H9 (cell line): ENCODE measurements around the gene PRRX1. TPM values are rescaled to one million over a fixed set of nuclear protein-coding genes. Genes with fewer than 3 reads are reported as not detected.

Experiments used
- DNase-seq: peaks from one replicate; pipeline ENCODE4 v3.0.0-alpha.2; 2017
- H2AFZ ChIP-seq: one replicate; pipeline ENCODE4 v1.6.1; 2013; ENCODE audit warnings: mild to moderate bottlenecking, low read length, control low read depth, moderate library complexity
- H2AK5ac ChIP-seq: 2 replicates; pipeline ENCODE4 v1.6.1; 2013; ENCODE audit warnings: low read length, control low read depth, mixed read lengths; ENCODE audit not compliant: insufficient read length
- H2BK120ac ChIP-seq: one replicate; pipeline ENCODE4 v1.6.1; 2013; ENCODE audit warnings: low read depth, mild to moderate bottlenecking, low read length, control low read depth, inconsistent platforms; ENCODE audit not compliant: poor library complexity, severe bottlenecking
- H2BK12ac ChIP-seq: 2 replicates; pipeline ENCODE4 v1.6.1; 2013; ENCODE audit warnings: low read length, control low read depth, mixed read lengths, low read depth; ENCODE audit not compliant: insufficient read length
- H2BK15ac ChIP-seq: 2 replicates; pipeline ENCODE4 v1.6.1; 2013; ENCODE audit warnings: low read depth, low read length, control low read depth
- H2BK20ac ChIP-seq: one replicate; pipeline ENCODE4 v1.6.1; 2013; ENCODE audit warnings: low read depth, mild to moderate bottlenecking, low read length, control low read depth, inconsistent platforms; ENCODE audit not compliant: poor library complexity, severe bottlenecking
- H2BK5ac ChIP-seq: 2 replicates; pipeline ENCODE4 v1.6.1; 2013; ENCODE audit warnings: low read length, control low read depth, mixed read lengths; ENCODE audit not compliant: insufficient read length
- H3K14ac ChIP-seq: 2 replicates; pipeline ENCODE4 v1.6.1; 2013; ENCODE audit warnings: low read length, control low read depth; ENCODE audit not compliant: insufficient read depth
- H3K18ac ChIP-seq: 2 replicates; pipeline ENCODE4 v1.6.1; 2013; ENCODE audit warnings: low read depth, mild to moderate bottlenecking, mixed read lengths, low read length, control low read depth; ENCODE audit not compliant: insufficient read length
- H3K23ac ChIP-seq: 2 replicates; pipeline ENCODE4 v1.6.1; 2013; ENCODE audit warnings: low read length, control low read depth, mixed read lengths, low read depth; ENCODE audit not compliant: insufficient read length
- H3K23me2 ChIP-seq: 2 replicates; pipeline ENCODE4 v1.6.1; 2013; ENCODE audit warnings: low read depth, mild to moderate bottlenecking, mixed read lengths, low read length, control low read depth; ENCODE audit not compliant: insufficient read length, poor library complexity, severe bottlenecking
- H3K27ac ChIP-seq: 2 replicates; pipeline ENCODE4 v1.5.1; 2013; ENCODE audit warnings: low read length, control low read depth, mixed read lengths, low read depth; ENCODE audit not compliant: insufficient read length
- H3K27me3 ChIP-seq: 2 replicates; pipeline ENCODE4 v1.6.1; 2013; ENCODE audit warnings: low read length, control low read depth, inconsistent platforms; ENCODE audit not compliant: insufficient read depth
- H3K4ac ChIP-seq: 2 replicates; pipeline ENCODE4 v1.6.1; 2013; ENCODE audit warnings: low read depth, mild to moderate bottlenecking, control low read depth, inconsistent platforms, low read length, moderate library complexity
- H3K4me1 ChIP-seq: 2 replicates; pipeline ENCODE4 v1.6.1; 2013; ENCODE audit warnings: low read length, control low read depth, inconsistent platforms; ENCODE audit not compliant: insufficient read depth
- H3K4me2 ChIP-seq: 2 replicates; pipeline ENCODE4 v1.6.1; 2013; ENCODE audit warnings: low read length, control low read depth, mixed read lengths; ENCODE audit not compliant: insufficient read length, insufficient read depth
- H3K56ac ChIP-seq: 2 replicates; pipeline ENCODE4 v1.6.1; 2013; ENCODE audit warnings: low read depth, mild to moderate bottlenecking, mixed read lengths, low read length, control low read depth; ENCODE audit not compliant: insufficient read length
- H3K79me1 ChIP-seq: 2 replicates; pipeline ENCODE4 v1.6.1; 2013; ENCODE audit warnings: low read depth, mild to moderate bottlenecking, moderate library complexity, low read length, control low read depth, inconsistent platforms; ENCODE audit not compliant: insufficient read depth, poor library complexity, severe bottlenecking
- H3K79me2 ChIP-seq: 2 replicates; pipeline ENCODE4 v1.6.1; 2013; ENCODE audit warnings: low read length, control low read depth, inconsistent platforms; ENCODE audit not compliant: insufficient read depth
- H3K9ac ChIP-seq: 2 replicates; pipeline ENCODE4 v1.6.1; 2013; ENCODE audit warnings: low read length, control low read depth, mixed read lengths; ENCODE audit not compliant: insufficient read length; ENCODE audit errors: extremely low read depth
- H3K9me3 ChIP-seq: one replicate; pipeline ENCODE4 v1.6.1; 2013; ENCODE audit warnings: low read depth, low read length, inconsistent platforms; ENCODE audit not compliant: control insufficient read depth
- H3T11ph ChIP-seq: one replicate; pipeline ENCODE4 v1.6.1; 2013; ENCODE audit warnings: mild to moderate bottlenecking, low read length, control low read depth, inconsistent platforms
- H4K20me1 ChIP-seq: one replicate; pipeline ENCODE4 v1.6.1; 2013; ENCODE audit not compliant: control insufficient read depth, insufficient read length, insufficient read depth
- H4K5ac ChIP-seq: 2 replicates; pipeline ENCODE4 v1.6.1; 2013; ENCODE audit warnings: low read depth, mild to moderate bottlenecking, mixed read lengths, low read length, control low read depth; ENCODE audit not compliant: insufficient read length
- H4K8ac ChIP-seq: replicated peaks from 2 replicates; pipeline ENCODE4 v1.6.1; 2013; ENCODE audit warnings: low read length, control low read depth, mixed read lengths, low read depth; ENCODE audit not compliant: insufficient read length
- H4K91ac ChIP-seq: 2 replicates; pipeline ENCODE4 v1.6.1; 2013; ENCODE audit warnings: low read depth, mild to moderate bottlenecking, moderate library complexity, mixed read lengths, low read length, control low read depth; ENCODE audit not compliant: insufficient read length
- H3K27ac Mint-ChIP-seq, 3 experiments: 2 replicates in 2 of 3; 3 replicates in 1 of 3; pipeline ENCODE4 v1.8.0; 2020 to 2021; ENCODE audit warnings: mixed read lengths in 3 of 3, mild to moderate bottlenecking in 1 of 3, moderate library complexity in 1 of 3
- H3K27me3 Mint-ChIP-seq: 2 replicates; pipeline ENCODE4 v1.8.0; 2021; ENCODE audit warnings: low read depth, mild to moderate bottlenecking, moderate library complexity, mixed read lengths
- H3K36me3 Mint-ChIP-seq, 3 experiments: 2 replicates in 2 of 3; 3 replicates in 1 of 3; pipeline ENCODE4 v1.8.0; 2020 to 2021; ENCODE audit warnings: low read depth in 3 of 3, mixed read lengths in 3 of 3; ENCODE audit not compliant: insufficient read depth in 1 of 3
- H3K4me1 Mint-ChIP-seq, 2 experiments: 2 replicates each; pipeline ENCODE4 v1.8.0; 2020; ENCODE audit warnings: mixed read lengths in 2 of 2
- H3K4me3 Mint-ChIP-seq, 2 experiments: 2 replicates in 1 of 2; 3 replicates in 1 of 2; pipeline ENCODE4 v1.8.0; 2020 to 2021; ENCODE audit warnings: mild to moderate bottlenecking in 2 of 2, mixed read lengths in 2 of 2, moderate library complexity in 1 of 2
- H3K9me3 Mint-ChIP-seq, 2 experiments: 2 replicates in 1 of 2; 3 replicates in 1 of 2; pipeline ENCODE4 v1.8.0; 2020; ENCODE audit warnings: mild to moderate bottlenecking in 2 of 2, mixed read lengths in 2 of 2, moderate library complexity in 1 of 2
- WGBS: extraction: QIAGEN DNeasy Blood & Tissue Kit; methylation state at CpG from one replicate; pipeline ENCODE4 v1.1.7; 2013; ENCODE audit warnings: missing lambda C conversion rate, low lambda C conversion rate, mixed read lengths; ENCODE audit not compliant: insufficient read length; ENCODE audit errors: extremely low coverage; 5-methylcytosine and 5-hydroxymethylcytosine counted together
- total RNA-seq: library from RNA; stranded (reverse); gene quantifications from 2 replicates; pipeline ENCODE4 v1.2.1, GENCODE V29; 2021
- TF ChIP-seq, protein P1 (sequence below): fragments of 200-600 bp; sonication (generic); conservative IDR thresholded peaks from 3 replicates; pipeline ENCODE4 v1.8.0; 2021; ENCODE audit warnings: antibody characterized with exemption, mild to moderate bottlenecking

PRRX1 gene
- total RNA-seq, 1 experiment from 2014 or later = not detected

DNA sequence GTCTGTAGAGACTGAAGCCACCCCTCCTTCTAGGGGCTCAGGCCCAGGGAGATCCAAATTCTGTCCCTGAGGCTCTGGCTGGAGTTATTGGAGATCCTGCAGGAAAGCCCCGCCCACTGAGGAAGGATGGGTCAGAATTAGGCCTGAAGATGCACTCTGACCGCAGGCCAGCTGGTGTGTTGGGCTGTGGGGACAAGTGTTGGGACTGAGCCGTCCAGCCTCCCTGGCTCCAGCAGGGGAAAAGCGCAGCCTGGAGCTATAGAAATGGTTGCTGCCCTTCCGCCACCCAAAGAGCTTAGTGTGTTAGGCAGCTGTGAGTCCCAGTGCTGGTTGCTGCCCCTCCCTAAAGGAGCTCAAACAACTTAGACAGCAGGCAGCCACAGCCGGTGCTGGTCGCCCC is 33.0 kb upstream of the PRRX1 start:
- Histone ChIP-seq H4K91ac (no peak overlapping the region), H3K23ac (no peak overlapping the region), H3T11ph (no peak overlapping the region), H2BK120ac (no peak overlapping the region), H2BK12ac (no peak overlapping the region), H3K27me3 (no peaks in the 10 kb centered on the region), H2BK15ac (no peak overlapping the region), H3K23me2 (no peaks in the 10 kb centered on the region), H4K5ac (no peak overlapping the region), H3K4ac (no peak overlapping the region), H3K9ac (no peak overlapping the region), H2AK5ac (no peak overlapping the region), H2AFZ (no peak overlapping the region), H3K14ac (no peak overlapping the region; the same call in 1 of the 2 replicates), H3K27ac (no peak overlapping the region), H3K9me3 (no peaks in the 10 kb centered on the region), H3K56ac (no peak overlapping the region), H3K18ac (peak overlapping the region; percentile 58), H4K8ac (no peak overlapping the region), H3K4me1 (no peaks in the 10 kb centered on the region), H4K20me1 (no peaks in the 10 kb centered on the region), H3K4me2 (no peak overlapping the region), H2BK5ac (no peak overlapping the region), H3K79me1 (no peaks in the 10 kb centered on the region), H2BK20ac (no peak overlapping the region), H3K79me2 (no peaks in the 10 kb centered on the region)
- Mint-ChIP-seq H3K4me1 (0 out of 4 replicates have a peak, but pooled peaks cover 0 to 3% of the 10 kb centered on the region in 2 experiments), H3K36me3 (no peaks in the 10 kb centered on the region), H3K9me3 (0 out of 5 replicates have a peak, but pooled peaks cover 0 to 2% of the 10 kb centered on the region in 2 experiments), H3K4me3 (no peak overlapping the region), H3K27me3 (no peaks in the 10 kb centered on the region), H3K27ac (no peak overlapping the region)
- TF ChIP-seq, protein P1, sequence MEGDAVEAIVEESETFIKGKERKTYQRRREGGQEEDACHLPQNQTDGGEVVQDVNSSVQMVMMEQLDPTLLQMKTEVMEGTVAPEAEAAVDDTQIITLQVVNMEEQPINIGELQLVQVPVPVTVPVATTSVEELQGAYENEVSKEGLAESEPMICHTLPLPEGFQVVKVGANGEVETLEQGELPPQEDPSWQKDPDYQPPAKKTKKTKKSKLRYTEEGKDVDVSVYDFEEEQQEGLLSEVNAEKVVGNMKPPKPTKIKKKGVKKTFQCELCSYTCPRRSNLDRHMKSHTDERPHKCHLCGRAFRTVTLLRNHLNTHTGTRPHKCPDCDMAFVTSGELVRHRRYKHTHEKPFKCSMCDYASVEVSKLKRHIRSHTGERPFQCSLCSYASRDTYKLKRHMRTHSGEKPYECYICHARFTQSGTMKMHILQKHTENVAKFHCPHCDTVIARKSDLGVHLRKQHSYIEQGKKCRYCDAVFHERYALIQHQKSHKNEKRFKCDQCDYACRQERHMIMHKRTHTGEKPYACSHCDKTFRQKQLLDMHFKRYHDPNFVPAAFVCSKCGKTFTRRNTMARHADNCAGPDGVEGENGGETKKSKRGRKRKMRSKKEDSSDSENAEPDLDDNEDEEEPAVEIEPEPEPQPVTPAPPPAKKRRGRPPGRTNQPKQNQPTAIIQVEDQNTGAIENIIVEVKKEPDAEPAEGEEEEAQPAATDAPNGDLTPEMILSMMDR = no peak
- WGBS = no CpG with 5 or more reads among the region's 7 CpGs
- peak; percentile 43 for DNase-seq
